GM19023 (cell line): Measurements from ENCODE around the gene LGMN.
"Not testable (repeated sequence)": the region's sequence is repeated elsewhere in the genome, so short reads cannot be mapped to it uniquely, and the experiment has no call there.

Source experiments
- ATAC-seq: cut with Tn5 transposase; IDR thresholded peaks from one replicate; pipeline ENCODE4 v1.9.1; 2021; ENCODE audit warnings: mild to moderate bottlenecking, moderate library complexity; ENCODE audit not compliant: unreplicated experiment

The LGMN gene

GRCh38 chr14:92702441-92702918 lies 45.9 kb downstream of the LGMN start:
- no peak for ATAC-seq

- no peak for ATAC-seq
Measured at GRCh38 chr14:92701826-92702225, 46.6 kb downstream of the LGMN start.

GRCh38 chr14:92698393-92698792 lies 50.0 kb downstream of the LGMN start:
- ATAC-seq = no peak

GRCh38 chr14:92696366-92696765 lies 52.1 kb downstream of the LGMN start:
- no peak for ATAC-seq

- no peak for ATAC-seq
Measured at GRCh38 chr14:92695562-92695961, 52.9 kb downstream of the LGMN start.

- ATAC-seq = no peak
Measured at GRCh38 chr14:92694807-92695206, 53.6 kb downstream of the LGMN start.

GRCh38 chr14:92693998-92694795 lies 54.2 kb downstream of the LGMN start:
- ATAC-seq = no peak

GRCh38 chr14:92692822-92693226 lies 55.6 kb downstream of the LGMN start:
- ATAC-seq = no peak

GRCh38 chr14:92690171-92691011 lies 58.0 kb downstream of the LGMN start:
- ATAC-seq = no peak

GRCh38 chr14:92688434-92689375 lies 59.7 kb downstream of the LGMN start:
- no peak for ATAC-seq

GRCh38 chr14:92687681-92688433 lies 60.6 kb downstream of the LGMN start:
- ATAC-seq = no peak

GRCh38 chr14:92686900-92687427 lies 61.5 kb downstream of the LGMN start:
- ATAC-seq = peak; percentile 65

GRCh38 chr14:92686411-92686899 lies 62.0 kb downstream of the LGMN start:
- ATAC-seq = no peak

GRCh38 chr14:92685784-92686355 lies 62.6 kb downstream of the LGMN start:
- ATAC-seq = no peak

GRCh38 chr14:92684801-92685560 lies 63.4 kb downstream of the LGMN start:
- ATAC-seq = no peak

- ATAC-seq = no peak
Measured at GRCh38 chr14:92683041-92683440, 65.4 kb downstream of the LGMN start.

- ATAC-seq = no peak
Measured at GRCh38 chr14:92680781-92681650, 67.4 kb downstream of the LGMN start.

GRCh38 chr14:92680330-92680729 lies 68.1 kb downstream of the LGMN start:
- ATAC-seq = not testable (repeated sequence)
